SK-N-SH (cell line): ENCODE measurements around the gene FOSL1. TPM values are rescaled to one million over a fixed set of nuclear protein-coding genes. Genes with fewer than 3 reads are reported as not detected.

Experiments used
- CTCF ChIA-PET: fragments of 300-600, 350-600 bp; formaldehyde crosslinking; extraction: SDS; loops from one replicate; lab custom pipeline; 2021; lab: Yijun Ruan, JAX
- POLR2A ChIA-PET: fragments of 350-600 bp; sonication (Branson Sonifier 250); formaldehyde crosslinking; extraction: SDS; loops from one replicate; lab custom pipeline; 2020; ENCODE audit warnings: antibody characterized with exemption, inconsistent platforms; lab: Yijun Ruan, JAX
- DNase-seq: peaks from one replicate; pipeline ENCODE4 v3.0.0; 2012
- H2AFZ ChIP-seq: fragments of 200-600 bp; sonication (generic); 2 replicates; pipeline ENCODE4 v1.8.1; 2016; ENCODE audit warnings: antibody characterized with exemption, mild to moderate bottlenecking, low read depth
- H3F3A ChIP-seq: fragments of 200-600 bp; sonication (generic); replicated peaks from 2 replicates; pipeline ENCODE3; 2016; ENCODE audit warnings: antibody characterized with exemption, mild to moderate bottlenecking; ENCODE audit not compliant: insufficient read depth
- H3K27ac ChIP-seq, 2 experiments: fragments of 200-500 bp in 1 of 2; fragments of 200-600 bp in 1 of 2; sonication (Bioruptor generic) in 1 of 2; sonication (generic), shearing (Covaris generic) in 1 of 2; 2 replicates each; pipeline versions ENCODE4 v1.5.1 to v1.6.1; 2014 to 2016; ENCODE audit warnings: low read depth in 2 of 2, inconsistent platforms in 1 of 2, low read length in 1 of 2, mild to moderate bottlenecking in 1 of 2, mixed read lengths in 1 of 2
- H3K27me3 ChIP-seq: fragments of 200-600 bp; sonication (generic), shearing (Covaris generic); 2 replicates; pipeline ENCODE4 v1.6.1; 2016; ENCODE audit warnings: mixed run types; ENCODE audit not compliant: insufficient read depth
- H3K36me3 ChIP-seq, 2 experiments: fragments of 200-500 bp in 1 of 2; fragments of 200-600 bp in 1 of 2; sonication (Bioruptor generic) in 1 of 2; sonication (generic) in 1 of 2; replicated peaks in 1 of 2; 2 replicates each; pipeline versions ENCODE3 to v1.5.1; 2014 to 2016; ENCODE audit warnings: low read length in 1 of 2, mild to moderate bottlenecking in 1 of 2; ENCODE audit not compliant: insufficient read depth in 2 of 2, control insufficient read depth in 1 of 2
- H3K4me1 ChIP-seq, 2 experiments: fragments of 200-500 bp in 1 of 2; fragments of 200-600 bp in 1 of 2; sonication (Bioruptor generic) in 1 of 2; sonication (generic), shearing (Covaris generic) in 1 of 2; 2 replicates each; pipeline versions ENCODE4 v1.5.1 to v1.6.1; 2014 to 2016; ENCODE audit warnings: low read depth in 1 of 2, low read length in 1 of 2, mixed run types in 1 of 2; ENCODE audit not compliant: insufficient read depth in 2 of 2, control insufficient read depth in 1 of 2
- H3K4me2 ChIP-seq: fragments of 200-600 bp; sonication (generic), shearing (Covaris generic); 2 replicates; pipeline ENCODE4 v1.6.1; 2017; ENCODE audit warnings: mixed run types
- H3K4me3 ChIP-seq, 2 experiments: fragments of 200-500 bp in 1 of 2; fragments of 200-600 bp in 1 of 2; sonication (Bioruptor generic) in 1 of 2; sonication (generic), shearing (Covaris generic) in 1 of 2; 2 replicates each; pipeline versions ENCODE4 v1.5.1 to v1.8.1; 2014 to 2016; ENCODE audit warnings: low read depth in 2 of 2, inconsistent platforms in 1 of 2, low read length in 1 of 2, mild to moderate bottlenecking in 1 of 2, mixed read lengths in 1 of 2, moderate library complexity in 1 of 2
- H3K79me2 ChIP-seq: fragments of 200-600 bp; sonication (generic); 2 replicates; pipeline ENCODE4 v1.8.1; 2017; ENCODE audit warnings: mild to moderate bottlenecking; ENCODE audit not compliant: insufficient read depth
- H3K9ac ChIP-seq: fragments of 200-600 bp; sonication (generic); 2 replicates; pipeline ENCODE4 v1.6.1; 2017; ENCODE audit warnings: mixed run types
- H3K9me2 ChIP-seq: fragments of 200-600 bp; sonication (generic); 2 replicates; pipeline ENCODE4 v1.6.1; 2017; ENCODE audit warnings: mixed run types
- H3K9me3 ChIP-seq: fragments of 200-600 bp; sonication (generic); 2 replicates; pipeline ENCODE4 v1.6.1; 2017; ENCODE audit warnings: mixed run types, mild to moderate bottlenecking, moderate library complexity
- H4K20me1 ChIP-seq: fragments of 200-600 bp; sonication (generic); 2 replicates; pipeline ENCODE4 v1.6.1; 2017; ENCODE audit warnings: mild to moderate bottlenecking, mixed run types; ENCODE audit not compliant: insufficient read depth
- CHD2 ChIP-seq: fragments of 150-350 bp; IDR thresholded peaks from 2 replicates; pipeline ENCODE4 v1.6.1; 2018; ENCODE audit warnings: low read length; ENCODE audit not compliant: partially characterized antibody
- ELF1 ChIP-seq: IDR thresholded peaks from 2 replicates; pipeline ENCODE4 v1.4.0; 2012
- EP300 ChIP-seq, 2 experiments: IDR thresholded peaks; 2 replicates each; pipeline versions ENCODE4 v1.4.0 to v1.6.1; 2012; ENCODE audit warnings: borderline replicate concordance in 1 of 2, low read depth in 1 of 2, low read length in 1 of 2
- EZH2phosphoT487 ChIP-seq: fragments of 200-600 bp; sonication (generic); IDR thresholded peaks from 2 replicates; pipeline ENCODE4 v1.6.1; 2017; ENCODE audit warnings: low read depth, mixed run types, mild to moderate bottlenecking, antibody characterized with exemption, moderate library complexity, borderline replicate concordance
- FOSL2 ChIP-seq: IDR thresholded peaks from 2 replicates; pipeline ENCODE4 v1.4.0; 2012; ENCODE audit warnings: low read depth, mild to moderate bottlenecking, moderate library complexity, borderline replicate concordance
- FOXM1 ChIP-seq: IDR thresholded peaks from 2 replicates; pipeline ENCODE4 v1.4.0; 2012; ENCODE audit warnings: low read depth, mild to moderate bottlenecking
- GABPA ChIP-seq: IDR thresholded peaks from 2 replicates; pipeline ENCODE4 v1.4.0; 2012; ENCODE audit warnings: low read depth, mild to moderate bottlenecking
- JUND ChIP-seq: IDR thresholded peaks from 2 replicates; pipeline ENCODE4 v1.4.0; 2012
- MXI1 ChIP-seq: IDR thresholded peaks from 2 replicates; pipeline ENCODE4 v1.6.1; 2012; ENCODE audit warnings: mild to moderate bottlenecking, low read depth, low read length, improper control_type of control experiment
- NFIC ChIP-seq: IDR thresholded peaks from 2 replicates; pipeline ENCODE4 v1.4.0; 2012; ENCODE audit warnings: borderline replicate concordance
- POLR2AphosphoS5 ChIP-seq: IDR thresholded peaks from 2 replicates; pipeline ENCODE4 v1.6.1; 2012; ENCODE audit warnings: low read depth, low read length
- RFX5 ChIP-seq: IDR thresholded peaks from 2 replicates; pipeline ENCODE4 v1.6.1; 2012; ENCODE audit warnings: mild to moderate bottlenecking, improper control_type of control experiment, low read length
- RXRA ChIP-seq: IDR thresholded peaks from 2 replicates; pipeline ENCODE4 v1.4.0; 2012; ENCODE audit warnings: low read depth, mild to moderate bottlenecking, borderline replicate concordance
- SIN3A ChIP-seq: IDR thresholded peaks from 2 replicates; pipeline ENCODE4 v1.6.1; 2012; ENCODE audit warnings: low read depth, mild to moderate bottlenecking, low read length, moderate library complexity, borderline replicate concordance
- SMC3 ChIP-seq: IDR thresholded peaks from 2 replicates; pipeline ENCODE4 v1.6.1; 2012; ENCODE audit warnings: low read depth, low read length, improper control_type of control experiment
- TAF1 ChIP-seq: IDR thresholded peaks from 2 replicates; pipeline ENCODE4 v1.6.1; 2012; ENCODE audit warnings: low read depth, mild to moderate bottlenecking, low read length, moderate library complexity, borderline replicate concordance
- TCF12 ChIP-seq: IDR thresholded peaks from 2 replicates; pipeline ENCODE4 v1.4.0; 2012
- YY1 ChIP-seq: IDR thresholded peaks from 2 replicates; pipeline ENCODE4 v1.4.0; 2012; ENCODE audit warnings: low read depth, mild to moderate bottlenecking
- WGBS: methylation state at CpG from one replicate; pipeline ENCODE4 v1.1.6; 2017; ENCODE audit warnings: low lambda C conversion rate; 5-methylcytosine and 5-hydroxymethylcytosine counted together
- polyA plus RNA-seq, 3 experiments: library from polyadenylated mRNA; depleted of rRNA; stranded (reverse); fragments of >200 nt; gene quantifications; 2 replicates each; pipeline ENCODE4 v1.2.3, GENCODE V29; 2012
- TF ChIP-seq, protein P1 (sequence below): fragments of 150-350 bp; IDR thresholded peaks from 2 replicates; pipeline ENCODE4 v1.6.1; 2017; ENCODE audit warnings: antibody characterized with exemption, low read length, low read depth, borderline replicate concordance
- TF ChIP-seq, protein P2 (sequence below): IDR thresholded peaks from 2 replicates; pipeline ENCODE4; 2012
- TF ChIP-seq, protein P3 (sequence below): IDR thresholded peaks from 2 replicates; pipeline ENCODE4 v1.4.0; 2012; ENCODE audit warnings: low read depth, borderline replicate concordance
- TF ChIP-seq, protein P4 (sequence below): fragments of 200-600 bp; sonication (generic); IDR thresholded peaks from 2 replicates; pipeline ENCODE4 v1.6.1; 2017; ENCODE audit warnings: antibody characterized with exemption, mild to moderate bottlenecking, moderate library complexity
- TF ChIP-seq, protein P5 (sequence below): IDR thresholded peaks from 2 replicates; pipeline ENCODE4 v1.4.0; 2012; ENCODE audit warnings: low read depth

FOSL1 gene
- polyA plus RNA-seq, 1 of the 3 experiments (the other 2 are of a cell fraction), result 30.1 TPM

DNA sequence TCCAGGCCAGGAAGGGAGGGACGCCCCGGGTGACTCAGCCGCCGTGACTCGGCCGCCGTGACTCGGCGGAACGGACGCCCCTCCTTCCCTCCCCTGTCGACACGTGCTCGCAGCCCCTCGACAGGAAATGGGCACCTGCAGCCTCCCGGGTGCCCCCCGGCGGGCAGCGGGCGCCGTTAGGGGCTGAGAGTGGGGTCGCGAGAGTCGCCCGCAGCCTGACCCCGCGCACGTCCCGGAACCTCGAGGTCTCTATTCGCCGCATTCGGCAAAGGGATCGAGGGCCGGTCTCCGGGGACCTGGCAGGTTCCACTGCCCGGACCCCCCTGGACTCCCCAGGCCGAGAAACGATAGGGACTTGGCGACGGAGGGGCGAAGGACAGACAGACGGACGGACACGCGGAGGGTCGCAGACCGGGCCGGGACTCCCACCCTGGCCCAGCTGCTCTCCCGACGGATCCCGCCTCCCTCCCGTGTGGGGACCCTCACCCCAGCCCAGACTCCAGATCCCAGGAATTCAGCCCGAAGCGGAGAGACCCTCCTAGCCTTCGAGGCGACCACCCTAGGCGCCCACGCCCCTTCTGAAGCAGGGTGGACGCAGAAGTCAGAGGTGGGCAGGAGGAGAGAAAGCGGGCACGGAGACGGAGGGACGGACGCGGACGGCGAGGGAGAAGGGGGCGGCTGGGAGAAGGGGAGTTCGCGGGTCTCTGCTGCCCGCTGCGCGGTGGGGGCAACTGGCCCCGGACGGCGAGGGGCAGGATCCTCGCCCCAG is 648 bp downstream of the FOSL1 start:
- peak overlapping the region; percentile 59 to 82 for H3K4me3 ChIP-seq
- no peak overlapping the region for H2AFZ ChIP-seq
- no peaks in the 10 kb centered on the region for H3K27me3 ChIP-seq
- peaks cover 0 to 44% of the 10 kb centered on the region in 2 experiments; a peak in 3 of 4 replicates for H3K4me1 ChIP-seq
- peak overlapping the region in 1 of 2 experiments; percentile 95; a peak in 3 of 4 replicates for H3K27ac ChIP-seq
- CTCF ChIA-PET, result interaction anchor here (1.0 to 4.6 kb wide), 4 partner anchors 11 to 40 kb away, joined by 3 to 36 read pairs (median 35); partner anchors contain the start of genes CCDC85B, FIBP and MUS81
- H3K9me3 ChIP-seq, result no peaks in the 10 kb centered on the region
- peaks cover 0 to 35% of the 10 kb centered on the region in 2 experiments for H3K36me3 ChIP-seq
- no peaks in the 10 kb centered on the region for H3K9me2 ChIP-seq
- H3K4me2 ChIP-seq, result peak overlapping the region; percentile 89
- peaks cover 65% of the 10 kb centered on the region for H3F3A ChIP-seq
- H3K9ac ChIP-seq, result peak overlapping the region; percentile 97
- peaks cover 87% of the 10 kb centered on the region for H3K79me2 ChIP-seq
- POLR2A ChIA-PET, result no interaction called here
- DNase-seq, result peak; percentile 71
- WGBS, result 0% methylated on average over 8 of the region's 78 CpGs
- peaks cover 45% of the 10 kb centered on the region for H4K20me1 ChIP-seq
- no peak for TF ChIP-seq TCF12
- TF ChIP-seq SMC3, result no peak
- no peak for TF ChIP-seq POLR2AphosphoS5
- no peak; the same call in 1 of the 2 replicates for TF ChIP-seq NFIC
- TF ChIP-seq, protein P1, sequence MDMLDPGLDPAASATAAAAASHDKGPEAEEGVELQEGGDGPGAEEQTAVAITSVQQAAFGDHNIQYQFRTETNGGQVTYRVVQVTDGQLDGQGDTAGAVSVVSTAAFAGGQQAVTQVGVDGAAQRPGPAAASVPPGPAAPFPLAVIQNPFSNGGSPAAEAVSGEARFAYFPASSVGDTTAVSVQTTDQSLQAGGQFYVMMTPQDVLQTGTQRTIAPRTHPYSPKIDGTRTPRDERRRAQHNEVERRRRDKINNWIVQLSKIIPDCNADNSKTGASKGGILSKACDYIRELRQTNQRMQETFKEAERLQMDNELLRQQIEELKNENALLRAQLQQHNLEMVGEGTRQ, result no peak
- TF ChIP-seq YY1, result peak; percentile 40; the same call in 1 of the 2 replicates
- no peak for TF ChIP-seq RFX5
- peak in 1 of 2 experiments; percentile 61; a peak in 1 of 4 replicates for TF ChIP-seq EP300 (IDR thresholded peaks at IDR 0.05; ENCODE audit: borderline replicate concordance in 1 of 2, low read depth in 1 of 2, low read length in 1 of 2)
- TF ChIP-seq, protein P2, sequence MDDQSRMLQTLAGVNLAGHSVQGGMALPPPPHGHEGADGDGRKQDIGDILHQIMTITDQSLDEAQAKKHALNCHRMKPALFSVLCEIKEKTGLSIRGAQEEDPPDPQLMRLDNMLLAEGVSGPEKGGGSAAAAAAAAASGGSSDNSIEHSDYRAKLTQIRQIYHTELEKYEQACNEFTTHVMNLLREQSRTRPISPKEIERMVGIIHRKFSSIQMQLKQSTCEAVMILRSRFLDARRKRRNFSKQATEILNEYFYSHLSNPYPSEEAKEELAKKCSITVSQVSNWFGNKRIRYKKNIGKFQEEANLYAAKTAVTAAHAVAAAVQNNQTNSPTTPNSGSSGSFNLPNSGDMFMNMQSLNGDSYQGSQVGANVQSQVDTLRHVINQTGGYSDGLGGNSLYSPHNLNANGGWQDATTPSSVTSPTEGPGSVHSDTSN, result no peak
- peak; percentile 3; the same call in 1 of the 2 replicates for TF ChIP-seq ELF1
- TF ChIP-seq TAF1, result no peak
- TF ChIP-seq, protein P3, sequence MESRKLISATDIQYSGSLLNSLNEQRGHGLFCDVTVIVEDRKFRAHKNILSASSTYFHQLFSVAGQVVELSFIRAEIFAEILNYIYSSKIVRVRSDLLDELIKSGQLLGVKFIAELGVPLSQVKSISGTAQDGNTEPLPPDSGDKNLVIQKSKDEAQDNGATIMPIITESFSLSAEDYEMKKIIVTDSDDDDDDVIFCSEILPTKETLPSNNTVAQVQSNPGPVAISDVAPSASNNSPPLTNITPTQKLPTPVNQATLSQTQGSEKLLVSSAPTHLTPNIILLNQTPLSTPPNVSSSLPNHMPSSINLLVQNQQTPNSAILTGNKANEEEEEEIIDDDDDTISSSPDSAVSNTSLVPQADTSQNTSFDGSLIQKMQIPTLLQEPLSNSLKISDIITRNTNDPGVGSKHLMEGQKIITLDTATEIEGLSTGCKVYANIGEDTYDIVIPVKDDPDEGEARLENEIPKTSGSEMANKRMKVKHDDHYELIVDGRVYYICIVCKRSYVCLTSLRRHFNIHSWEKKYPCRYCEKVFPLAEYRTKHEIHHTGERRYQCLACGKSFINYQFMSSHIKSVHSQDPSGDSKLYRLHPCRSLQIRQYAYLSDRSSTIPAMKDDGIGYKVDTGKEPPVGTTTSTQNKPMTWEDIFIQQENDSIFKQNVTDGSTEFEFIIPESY, result peak; percentile 55; the same call in 1 of the 2 replicates
- no peak for TF ChIP-seq MXI1
- peak; percentile 60; the same call in 1 of the 2 replicates for TF ChIP-seq RXRA
- TF ChIP-seq, protein P4, sequence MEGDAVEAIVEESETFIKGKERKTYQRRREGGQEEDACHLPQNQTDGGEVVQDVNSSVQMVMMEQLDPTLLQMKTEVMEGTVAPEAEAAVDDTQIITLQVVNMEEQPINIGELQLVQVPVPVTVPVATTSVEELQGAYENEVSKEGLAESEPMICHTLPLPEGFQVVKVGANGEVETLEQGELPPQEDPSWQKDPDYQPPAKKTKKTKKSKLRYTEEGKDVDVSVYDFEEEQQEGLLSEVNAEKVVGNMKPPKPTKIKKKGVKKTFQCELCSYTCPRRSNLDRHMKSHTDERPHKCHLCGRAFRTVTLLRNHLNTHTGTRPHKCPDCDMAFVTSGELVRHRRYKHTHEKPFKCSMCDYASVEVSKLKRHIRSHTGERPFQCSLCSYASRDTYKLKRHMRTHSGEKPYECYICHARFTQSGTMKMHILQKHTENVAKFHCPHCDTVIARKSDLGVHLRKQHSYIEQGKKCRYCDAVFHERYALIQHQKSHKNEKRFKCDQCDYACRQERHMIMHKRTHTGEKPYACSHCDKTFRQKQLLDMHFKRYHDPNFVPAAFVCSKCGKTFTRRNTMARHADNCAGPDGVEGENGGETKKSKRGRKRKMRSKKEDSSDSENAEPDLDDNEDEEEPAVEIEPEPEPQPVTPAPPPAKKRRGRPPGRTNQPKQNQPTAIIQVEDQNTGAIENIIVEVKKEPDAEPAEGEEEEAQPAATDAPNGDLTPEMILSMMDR, result no peak; the same call in 1 of the 2 replicates
- TF ChIP-seq EZH2phosphoT487, result no peak
- TF ChIP-seq FOSL2, result peak; percentile 82
- 0 out of 2 replicates have a peak, but pooled peaks have one; percentile 29 for TF ChIP-seq GABPA
- TF ChIP-seq FOXM1, result peak; percentile 57
- TF ChIP-seq CHD2, result no peak
- TF ChIP-seq SIN3A, result peak; percentile 85; the same call in 1 of the 2 replicates
- TF ChIP-seq, protein P5, sequence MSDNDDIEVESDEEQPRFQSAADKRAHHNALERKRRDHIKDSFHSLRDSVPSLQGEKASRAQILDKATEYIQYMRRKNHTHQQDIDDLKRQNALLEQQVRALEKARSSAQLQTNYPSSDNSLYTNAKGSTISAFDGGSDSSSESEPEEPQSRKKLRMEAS, result peak; percentile 97
- TF ChIP-seq JUND, result peak; percentile 62; the same call in 1 of the 2 replicates
